K562 (cell line): ENCODE data around the gene CFDP1. TPM values are rescaled to one million over a fixed set of nuclear protein-coding genes. Genes with fewer than 3 reads are reported as not detected.

Source experiments
- ATAC-seq: fragments of 200-7000 bp; cut with Tn5 transposase; 3 replicates; pipeline ENCODE4 v1.9.1; 2020; ENCODE audit warnings: moderate library complexity
- BruUV-seq: library from RNA; stranded (reverse); fragments of 400-500 nt; replicated peaks from 2 replicates; lab custom pipeline; 2021; lab: Mats Ljungman, UMichigan
- CTCF ChIA-PET: fragments of 300-600 bp; formaldehyde crosslinking; extraction: SDS; loops from one replicate; lab custom pipeline; 2021; ENCODE audit warnings: low intra/inter-chr PET ratio; lab: Yijun Ruan, JAX
- POLR2A ChIA-PET: fragments of 300-600, 350-650 bp; sonication (Branson Sonifier 250); formaldehyde crosslinking; extraction: SDS; loops from one replicate; lab custom pipeline; 2021; ENCODE audit warnings: antibody characterized with exemption, inconsistent platforms; lab: Yijun Ruan, JAX
- DNase-seq, 4 experiments: peaks; one replicate each; pipeline versions ENCODE4 v3.0.0 to v3.0.0-alpha.2; 2011 to 2018; ENCODE audit warnings: low spot score in 3 of 4, mixed read lengths in 3 of 4; ENCODE audit errors: extremely low read depth in 1 of 4
- FAIRE-seq: peaks from 2 replicates; lab custom pipeline; 2011; peaks lifted over from hg19 to GRCh38; lab: Jason Lieb, UNC
- H2AFZ ChIP-seq: 2 replicates; pipeline ENCODE4 v1.6.0; 2011; ENCODE audit warnings: low read depth, low read length, control low read depth, inconsistent platforms
- H3K27ac ChIP-seq: fragments of 200-600 bp; 3 replicates; pipeline ENCODE4 v1.8.0; 2011; ENCODE audit warnings: low read depth, mild to moderate bottlenecking, control low read depth, inconsistent platforms, low read length, moderate library complexity, mixed read lengths; ENCODE audit errors: extremely low read depth
- H3K27me3 ChIP-seq, 2 experiments: fragments of 300-600 bp in 1 of 2; 2 replicates in 1 of 2; 3 replicates in 1 of 2; pipeline versions ENCODE4 v1.6.0 to v1.8.0; 2011; ENCODE audit warnings: inconsistent platforms in 2 of 2, low read length in 2 of 2, mild to moderate bottlenecking in 1 of 2, mixed read lengths in 1 of 2, moderate library complexity in 1 of 2; ENCODE audit not compliant: control insufficient read depth in 2 of 2, insufficient read depth in 2 of 2
- H3K36me3 ChIP-seq: fragments of 300-600 bp; 3 replicates; pipeline ENCODE4 v1.8.0; 2011; ENCODE audit warnings: mild to moderate bottlenecking, low read length, inconsistent platforms; ENCODE audit not compliant: control insufficient read depth, insufficient read depth
- H3K4me1 ChIP-seq, 2 experiments: fragments of 200-600 bp in 1 of 2; replicated peaks in 1 of 2; 2 replicates in 1 of 2; 3 replicates in 1 of 2; pipeline versions ENCODE4 v1.5.1 to v1.8.0; 2011; ENCODE audit warnings: inconsistent platforms in 2 of 2, low read length in 2 of 2, mild to moderate bottlenecking in 1 of 2, mixed read lengths in 1 of 2, moderate library complexity in 1 of 2; ENCODE audit not compliant: control insufficient read depth in 2 of 2, insufficient read depth in 2 of 2
- H3K4me2 ChIP-seq: 2 replicates; pipeline ENCODE4 v1.6.1; 2011; ENCODE audit warnings: low read length, control low read depth, inconsistent platforms, mixed read lengths; ENCODE audit not compliant: insufficient read depth
- H3K4me3 ChIP-seq: fragments of 200-600 bp; sonication (generic), shearing (Covaris generic); 2 replicates; pipeline ENCODE4 v1.5.1; 2016; ENCODE audit warnings: control low read depth, inconsistent platforms
- H3K79me2 ChIP-seq: fragments of 200-600 bp; 3 replicates; pipeline ENCODE4 v1.8.0; 2011; ENCODE audit warnings: low read length, inconsistent platforms; ENCODE audit not compliant: control insufficient read depth, insufficient read depth
- H3K9ac ChIP-seq, 2 experiments: 2 replicates each; pipeline versions ENCODE4 v1.6.0 to v1.6.1; 2011; ENCODE audit warnings: low read depth in 2 of 2, low read length in 2 of 2, control low read depth in 1 of 2, inconsistent platforms in 1 of 2, mild to moderate bottlenecking in 1 of 2, mixed read lengths in 1 of 2; ENCODE audit not compliant: insufficient read depth in 1 of 2
- H3K9me1 ChIP-seq: one replicate; pipeline ENCODE4 v1.6.0; 2011; ENCODE audit warnings: inconsistent platforms, mild to moderate bottlenecking, low read length, moderate library complexity; ENCODE audit not compliant: control insufficient read depth, insufficient read depth
- H3K9me3 ChIP-seq: replicated peaks from 2 replicates; pipeline ENCODE4 v1.5.1; 2011; ENCODE audit warnings: low read depth, low read length, inconsistent platforms; ENCODE audit not compliant: control insufficient read depth, insufficient read depth
- H4K20me1 ChIP-seq: replicated peaks from 2 replicates; pipeline ENCODE4 v1.6.1; 2011; ENCODE audit warnings: low read length, inconsistent platforms, mixed read lengths; ENCODE audit not compliant: control insufficient read depth, insufficient read depth
- BACH1 ChIP-seq: fragments of 200-800 bp; sonication (Bioruptor generic); IDR thresholded peaks from 2 replicates; pipeline ENCODE4 v1.6.1; 2016; ENCODE audit warnings: missing genetic modification characterization, missing compliant biosample characterization
- NEUROD1 ChIP-seq: fragments of 150-350 bp; IDR thresholded peaks from 2 replicates; pipeline ENCODE4 v1.6.1; 2014; ENCODE audit warnings: borderline replicate concordance, low read length, low read depth; ENCODE audit not compliant: partially characterized antibody
- PHB ChIP-seq: fragments of 250-450 bp; sonication (Bioruptor Pico); IDR thresholded peaks from 2 replicates; pipeline ENCODE4 v1.5.0; 2021
- PHF8 ChIP-seq: fragments of 200-600 bp; sonication (generic); IDR thresholded peaks from 2 replicates; pipeline ENCODE4 v1.6.1; 2012; ENCODE audit warnings: mixed run types, mild to moderate bottlenecking, inconsistent platforms, low read length, moderate library complexity, borderline replicate concordance
- WGBS: fragments of 100-300 bp; shearing (Covaris generic); methylation state at CpG from one replicate; pipeline ENCODE4 v1.1.6; 2016; ENCODE audit warnings: low coverage, mixed read lengths; ENCODE audit not compliant: insufficient coverage; ENCODE audit errors: missing lambda C conversion rate; 5-methylcytosine and 5-hydroxymethylcytosine counted together
- in situ Hi-C: fragments of 300-500 bp; cut with MboI; formaldehyde crosslinking; loops from 4 replicates; pipeline ENCODE4 v1.15.0; 2018; ENCODE audit warnings: inconsistent platforms, mixed read lengths
- intact Hi-C: fragments of 100-400 bp; cut with micrococcal nuclease; formaldehyde crosslinking; loops from 2 replicates; pipeline ENCODE4 v1.14.2; 2022
- polyA plus RNA-seq, 8 experiments: library from polyadenylated mRNA; depleted of rRNA in 4 of 8; stranded (reverse) in 5 of 8; unstranded in 3 of 8; fragments of >200 nt; fragmentation: Nextera tagmentation in 2 of 8; fragmentation: Illumina TruSeq in 1 of 8; extraction: Ambion mirVana in 2 of 8; extraction: Trizol in 1 of 8; gene quantifications; 2 replicates each; pipeline versions ENCODE4 v1.2.1 to v1.2.3, GENCODE V29; 2011 to 2014; ENCODE audit warnings: inconsistent platforms in 1 of 8, missing spikeins in 1 of 8
- total RNA-seq, 7 experiments: library from RNA; depleted of rRNA in 6 of 7; stranded (reverse); fragments of >200 nt in 6 of 7; fragmentation: Illumina TruSeq in 2 of 7; extraction: Trizol in 2 of 7; gene quantifications; 2 replicates each; pipeline versions ENCODE4 v1.2.1 to v1.2.3, GENCODE V29; 2011 to 2021; ENCODE audit warnings: low replicate concordance in 1 of 7
- TF ChIP-seq, protein P1 (sequence below): fragments of 450-650 bp; formaldehyde crosslinking; IDR thresholded peaks from 2 replicates; pipeline ENCODE4 v1.4.0; 2022; ENCODE audit warnings: missing genetic modification characterization
- TF ChIP-seq, protein P2 (sequence below): fragments of 450-650 bp; formaldehyde crosslinking; IDR thresholded peaks from 2 replicates; pipeline ENCODE4 v1.4.0; 2020; ENCODE audit warnings: mild to moderate bottlenecking, mixed read lengths
- TF ChIP-seq, protein P3 (sequence below): sonication (generic); formaldehyde crosslinking; IDR thresholded peaks from 2 replicates; pipeline ENCODE4 v1.8.0; 2022; ENCODE audit warnings: missing genetic modification reagents, mild to moderate bottlenecking, borderline replicate concordance

The CFDP1 gene
- total and polyA plus RNA-seq, 9 of the 15 experiments (the other 6 are each of a cell fraction or from before 2014, with no cell fraction given) = 31.5 to 78.4 (median 61.7) TPM

DNA sequence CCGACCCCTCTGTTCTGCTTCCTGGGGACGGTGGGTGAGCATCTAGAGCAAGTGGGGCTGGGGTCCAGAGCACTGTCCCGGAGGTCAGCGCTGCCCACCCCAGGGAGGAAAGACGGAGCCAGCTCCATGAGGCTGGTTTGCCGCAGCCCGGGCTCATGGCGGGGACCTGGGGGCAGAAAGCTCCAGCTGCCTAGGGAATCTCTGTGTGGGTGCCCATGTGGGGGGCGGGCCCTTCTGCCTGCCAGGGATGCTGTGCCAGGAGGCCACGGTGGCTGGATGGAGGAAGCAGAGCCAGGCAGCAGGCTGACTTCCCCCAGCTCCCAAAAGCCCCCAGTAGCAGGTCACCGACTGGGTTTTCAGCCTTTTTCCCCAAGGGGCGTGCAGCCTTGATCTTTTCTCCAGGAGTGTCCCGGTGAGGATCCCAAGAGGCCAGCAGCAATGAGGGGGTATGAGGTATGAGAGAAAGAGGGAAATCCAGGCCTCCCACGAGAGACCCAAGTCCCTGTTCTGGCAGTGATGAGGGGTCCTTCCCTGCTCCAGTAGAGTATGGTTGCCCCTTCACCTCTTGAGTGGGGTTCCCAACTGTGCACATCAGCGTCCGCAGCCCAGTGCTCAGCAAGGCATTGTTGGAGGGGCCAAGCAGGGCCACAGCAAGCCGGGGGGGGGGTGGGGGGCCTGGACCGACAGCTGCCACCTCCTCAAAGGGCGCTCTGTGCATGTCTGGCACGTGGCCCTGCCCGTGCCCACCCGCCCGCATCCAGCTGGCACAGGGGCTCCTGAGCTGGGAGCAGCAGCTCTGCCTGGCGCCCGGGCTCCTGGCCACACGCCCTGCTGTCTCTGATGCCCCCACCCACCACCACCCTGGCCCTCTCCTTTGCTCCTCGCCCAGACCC, 166.3 kb downstream of the CFDP1 start (continued):
- TF ChIP-seq PHB = no peak
- TF ChIP-seq, protein P1, sequence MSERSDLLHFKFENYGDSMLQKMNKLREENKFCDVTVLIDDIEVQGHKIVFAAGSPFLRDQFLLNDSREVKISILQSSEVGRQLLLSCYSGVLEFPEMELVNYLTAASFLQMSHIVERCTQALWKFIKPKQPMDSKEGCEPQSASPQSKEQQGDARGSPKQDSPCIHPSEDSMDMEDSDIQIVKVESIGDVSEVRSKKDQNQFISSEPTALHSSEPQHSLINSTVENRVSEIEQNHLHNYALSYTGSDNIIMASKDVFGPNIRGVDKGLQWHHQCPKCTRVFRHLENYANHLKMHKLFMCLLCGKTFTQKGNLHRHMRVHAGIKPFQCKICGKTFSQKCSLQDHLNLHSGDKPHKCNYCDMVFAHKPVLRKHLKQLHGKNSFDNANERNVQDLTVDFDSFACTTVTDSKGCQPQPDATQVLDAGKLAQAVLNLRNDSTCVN (CRISPR knock-in tag) = no peak

DNA sequence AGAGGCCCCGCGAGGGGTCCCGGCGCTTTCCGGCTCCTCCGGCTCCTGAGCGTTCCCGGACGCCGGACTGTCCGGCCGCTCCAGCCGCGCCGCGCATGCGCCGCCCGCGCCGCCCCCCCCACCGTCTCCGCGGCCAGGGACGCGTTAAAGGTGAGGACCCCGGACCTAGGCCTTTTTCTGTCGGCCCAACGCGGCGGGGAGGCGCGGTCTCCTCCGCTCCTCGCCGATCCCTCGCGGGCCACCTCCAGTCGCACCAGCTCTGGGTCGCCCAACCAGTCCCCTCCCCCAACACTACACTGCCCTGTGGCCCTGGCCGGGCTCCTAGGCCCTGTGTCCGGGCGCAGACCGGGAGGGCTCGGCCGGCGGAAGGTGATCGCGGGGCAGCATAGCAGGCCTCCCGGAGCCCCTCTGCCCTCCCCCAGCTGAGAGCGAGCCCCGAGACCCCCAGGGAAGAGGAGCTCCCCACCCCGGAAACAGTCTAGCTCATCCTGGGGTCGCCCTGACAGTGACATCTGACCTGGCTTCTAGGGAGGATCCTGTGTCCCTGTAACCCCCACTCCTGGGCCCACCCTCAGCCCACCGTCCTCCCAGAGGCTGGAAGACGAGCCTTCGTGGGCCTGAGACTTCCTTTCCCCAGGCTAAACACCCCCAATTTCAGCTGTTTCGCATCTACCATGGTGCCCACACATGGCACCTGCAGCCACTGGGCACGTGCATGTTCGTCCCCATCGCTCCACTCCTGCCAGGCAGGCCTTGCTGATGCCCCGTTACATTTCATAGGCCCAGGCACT, 167.2 kb downstream of the CFDP1 start:
- in situ Hi-C loops = no loop called here
- peaks cover 4 to 53% of the 10 kb centered on the region in 2 experiments; a peak in 3 of 5 replicates for H3K4me1 ChIP-seq
- H3K36me3 ChIP-seq = no peaks in the 10 kb centered on the region
- CTCF ChIA-PET = interaction anchor here (0.7 kb wide), 1 partner anchor 350 kb away, joined by 3 read pairs; no protein-coding TSS in a partner anchor
- 22% methylated on average over 28 of the region's 62 CpGs for WGBS
- DNase-seq = peak; percentile 85 to 95 (median 94)
- H3K27ac ChIP-seq = peak overlapping the region; percentile 78
- intact Hi-C loops = no loop called here
- FAIRE-seq = peak; percentile 61
- POLR2A ChIA-PET = interaction anchor here (1.2 to 1.6 kb wide), 2 partner anchors 15 to 113 kb away, joined by 3 to 5 read pairs; no protein-coding TSS in a partner anchor
- BruUV-seq = TSS peak; percentile 76
- peak overlapping the region; percentile 82 to 92 for H3K9ac ChIP-seq
- peak overlapping the region; percentile 94 for H2AFZ ChIP-seq
- H3K27me3 ChIP-seq = no peaks in the 10 kb centered on the region
- no peaks in the 10 kb centered on the region for H4K20me1 ChIP-seq
- H3K9me1 ChIP-seq = no peaks in the 10 kb centered on the region
- H3K4me3 ChIP-seq = peak overlapping the region; percentile 91
- H3K79me2 ChIP-seq = peaks cover 6% of the 10 kb centered on the region; the same call in 1 of the 3 replicates
- no peaks in the 10 kb centered on the region for H3K9me3 ChIP-seq
- peak overlapping the region; percentile 72 for H3K4me2 ChIP-seq
- peak; percentile 85 for ATAC-seq
- TF ChIP-seq, protein P2, sequence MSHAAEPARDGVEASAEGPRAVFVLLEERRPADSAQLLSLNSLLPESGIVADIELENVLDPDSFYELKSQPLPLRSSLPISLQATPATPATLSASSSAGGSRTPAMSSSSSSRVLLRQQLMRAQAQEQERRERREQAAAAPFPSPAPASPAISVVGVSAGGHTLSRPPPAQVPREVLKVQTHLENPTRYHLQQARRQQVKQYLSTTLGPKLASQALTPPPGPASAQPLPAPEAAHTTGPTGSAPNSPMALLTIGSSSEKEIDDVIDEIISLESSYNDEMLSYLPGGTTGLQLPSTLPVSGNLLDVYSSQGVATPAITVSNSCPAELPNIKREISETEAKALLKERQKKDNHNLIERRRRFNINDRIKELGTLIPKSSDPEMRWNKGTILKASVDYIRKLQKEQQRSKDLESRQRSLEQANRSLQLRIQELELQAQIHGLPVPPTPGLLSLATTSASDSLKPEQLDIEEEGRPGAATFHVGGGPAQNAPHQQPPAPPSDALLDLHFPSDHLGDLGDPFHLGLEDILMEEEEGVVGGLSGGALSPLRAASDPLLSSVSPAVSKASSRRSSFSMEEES (CRISPR knock-in tag) = no peak
- TF ChIP-seq NEUROD1 (no peak), BACH1 (tag) (no peak), PHF8 (peak; percentile 76; the same call in 1 of the 2 replicates)
- TF ChIP-seq, protein P3, sequence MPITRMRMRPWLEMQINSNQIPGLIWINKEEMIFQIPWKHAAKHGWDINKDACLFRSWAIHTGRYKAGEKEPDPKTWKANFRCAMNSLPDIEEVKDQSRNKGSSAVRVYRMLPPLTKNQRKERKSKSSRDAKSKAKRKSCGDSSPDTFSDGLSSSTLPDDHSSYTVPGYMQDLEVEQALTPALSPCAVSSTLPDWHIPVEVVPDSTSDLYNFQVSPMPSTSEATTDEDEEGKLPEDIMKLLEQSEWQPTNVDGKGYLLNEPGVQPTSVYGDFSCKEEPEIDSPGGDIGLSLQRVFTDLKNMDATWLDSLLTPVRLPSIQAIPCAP = no peak
